Keratinocyte (primary cell): ENCODE results near the gene TMEM196.

ENCODE experiments used
- CTCF ChIP-seq, 3 experiments: IDR thresholded peaks in 1 of 3; conservative IDR thresholded peaks in 1 of 3; optimal IDR thresholded peaks in 1 of 3; 2 replicates in 2 of 3; 3 replicates in 1 of 3; pipeline versions ENCODE3 to v1.5.1; 2011; ENCODE audit warnings: low read length in 3 of 3, mild to moderate bottlenecking in 3 of 3, moderate library complexity in 2 of 3, control low read depth in 1 of 3, inconsistent platforms in 1 of 3; ENCODE audit not compliant: insufficient read depth in 2 of 3; ENCODE audit errors: extremely low read depth in 1 of 3
- EZH2 ChIP-seq: IDR thresholded peaks from one replicate; pipeline ENCODE4 v1.6.1; 2012; ENCODE audit warnings: inconsistent platforms, mild to moderate bottlenecking, low read length, moderate library complexity

- no peak for TF ChIP-seq CTCF (optimal IDR thresholded peaks at IDR 0.05 in 1 of 3, IDR thresholded peaks at IDR 0.05 in 1 of 3, conservative IDR thresholded peaks at IDR 0.05 in 1 of 3; ENCODE audit: extremely low read depth in 1 of 3, insufficient read depth in 2 of 3, low read length in 3 of 3)
- no peak for TF ChIP-seq EZH2
Measured at GRCh38 chr7:19814776-19815175, 41.4 kb upstream of the TMEM196 start.
